ENCODE data around the gene ATCAY.

- TF ChIP-seq POLR2A (IDR thresholded peaks at IDR 0.05) = no peak
- no peak for TF ChIP-seq CTCF (IDR thresholded peaks at IDR 0.05)
- no peak for TF ChIP-seq POLR2AphosphoS5 (IDR thresholded peaks at IDR 0.05; ENCODE audit: insufficient read depth in 1 of 2, low read depth in 1 of 2)
Measured at GRCh38 chr19:3844596-3844995, 35.9 kb upstream of the ATCAY start.
